ENCODE results near the gene JAZF1. TPM values are rescaled to one million over a fixed set of nuclear protein-coding genes. Genes with fewer than 3 reads are reported as not detected.

JAZF1 gene
- total and polyA plus RNA-seq, 2 experiments from 2014 or later, result 9.5 to 12.1 TPM

DNA sequence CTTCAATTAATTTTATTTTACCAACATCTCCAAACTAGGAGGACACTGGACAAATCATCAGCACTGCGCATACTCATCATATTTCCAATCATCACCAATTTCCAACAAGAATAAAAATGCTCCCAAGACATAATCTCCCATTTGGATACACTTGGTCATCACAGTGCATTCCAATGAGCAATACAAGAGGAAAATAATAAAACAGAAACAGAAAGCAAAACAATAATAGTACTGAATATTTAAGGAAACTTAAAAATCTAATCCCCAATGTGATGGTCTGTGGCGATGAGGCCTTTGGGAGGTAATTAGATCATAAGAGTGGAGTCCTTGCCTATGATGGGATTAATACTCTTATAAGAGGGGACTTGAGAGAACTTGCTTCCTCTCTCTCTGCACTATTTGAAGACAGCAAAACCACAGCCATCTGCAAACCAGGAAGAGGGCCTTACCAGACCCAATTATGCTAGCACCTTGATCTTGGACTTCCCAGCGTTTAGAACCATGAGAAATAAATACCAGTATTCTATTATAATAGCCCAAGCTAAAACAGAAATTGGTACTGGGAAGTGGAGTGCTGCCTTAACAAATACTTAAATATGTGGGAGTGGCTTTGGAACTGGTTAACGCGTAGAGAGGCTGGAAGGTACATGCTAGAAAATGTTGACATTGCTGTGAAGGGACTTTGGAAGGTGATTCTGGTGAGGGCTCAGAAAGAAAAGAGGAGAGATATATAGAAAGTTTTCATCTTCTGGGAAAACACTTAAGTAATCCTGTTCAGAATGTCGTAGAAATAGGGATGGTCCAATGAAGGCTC, 91.5 kb downstream of the JAZF1 start:
- no peaks in the 10 kb centered on the region for H3K9me3 ChIP-seq (ENCODE audit: low read depth)
- no peaks in the 10 kb centered on the region for H3K4me1 ChIP-seq (ENCODE audit: insufficient read depth)
- no peak overlapping the region for H3K4me2 ChIP-seq
- no peak overlapping the region for H2AFZ ChIP-seq
- no peaks in the 10 kb centered on the region for H3K27me3 ChIP-seq
- TF ChIP-seq EZH2phosphoT487 (IDR thresholded peaks at IDR 0.05; ENCODE audit: low read depth, severe bottlenecking, unreplicated experiment) (no peak), EZH2 (IDR thresholded peaks at IDR 0.05; ENCODE audit: borderline replicate concordance) (no peak), CTCF (IDR thresholded peaks at IDR 0.05; ENCODE audit: poor library complexity) (no peak)
- DNase-seq (ENCODE audit: low spot score), result no peak
- 93% methylated on average over 6 of the region's 6 CpGs for WGBS (ENCODE audit: low lambda C conversion rate, missing lambda C conversion rate)
- no peak overlapping the region for H3K4me3 ChIP-seq
- H3K9me2 ChIP-seq (replicated peaks; ENCODE audit: insufficient read depth), result no peaks in the 10 kb centered on the region
- H3K79me2 ChIP-seq, result peaks cover 4% of the 10 kb centered on the region
- no peaks in the 10 kb centered on the region for H4K20me1 ChIP-seq (ENCODE audit: insufficient read depth, poor library complexity, severe bottlenecking)
- no peak overlapping the region for H3K27ac ChIP-seq
- H3K36me3 ChIP-seq (replicated peaks; ENCODE audit: insufficient read depth, low read depth), result no peaks in the 10 kb centered on the region

- Histone ChIP-seq H3K4me1 (ENCODE audit: insufficient read depth) (peaks cover 3% of the 10 kb centered on the region), H3K36me3 (replicated peaks; ENCODE audit: insufficient read depth, low read depth) (no peaks in the 10 kb centered on the region), H4K20me1 (ENCODE audit: insufficient read depth, poor library complexity, severe bottlenecking) (no peaks in the 10 kb centered on the region), H3K27ac (no peak overlapping the region), H3K27me3 (no peaks in the 10 kb centered on the region), H2AFZ (no peak overlapping the region), H3K79me2 (no peaks in the 10 kb centered on the region), H3K9me3 (ENCODE audit: low read depth) (no peaks in the 10 kb centered on the region), H3K9me2 (replicated peaks; ENCODE audit: insufficient read depth) (no peaks in the 10 kb centered on the region), H3K4me2 (no peak overlapping the region), H3K4me3 (no peak overlapping the region)
- WGBS (ENCODE audit: low lambda C conversion rate, missing lambda C conversion rate), result 67% methylated on average over 4 of the region's 4 CpGs
- TF ChIP-seq CTCF (IDR thresholded peaks at IDR 0.05; ENCODE audit: poor library complexity) (no peak), EZH2phosphoT487 (IDR thresholded peaks at IDR 0.05; ENCODE audit: low read depth, severe bottlenecking, unreplicated experiment) (no peak), EZH2 (IDR thresholded peaks at IDR 0.05; ENCODE audit: borderline replicate concordance) (no peak)
- DNase-seq (ENCODE audit: low spot score), result no peak
These were observed 92.6 kb downstream of the JAZF1 start for GRCh38 chr7:28088032-28088431.

GRCh38 chr7:28086198-28086597, 94.4 kb downstream of the JAZF1 start:
- H3K79me2 ChIP-seq, result no peaks in the 10 kb centered on the region
- no peak overlapping the region for H2AFZ ChIP-seq
- TF ChIP-seq CTCF (IDR thresholded peaks at IDR 0.05; ENCODE audit: poor library complexity), result no peak
- TF ChIP-seq EZH2phosphoT487 (IDR thresholded peaks at IDR 0.05; ENCODE audit: low read depth, severe bottlenecking, unreplicated experiment), result no peak
- TF ChIP-seq EZH2 (IDR thresholded peaks at IDR 0.05; ENCODE audit: borderline replicate concordance), result no peak
- no peak overlapping the region for H3K4me3 ChIP-seq
- H3K27me3 ChIP-seq, result no peaks in the 10 kb centered on the region
- no peak overlapping the region for H3K27ac ChIP-seq
- H3K4me2 ChIP-seq, result no peak overlapping the region
- H3K4me1 ChIP-seq (ENCODE audit: insufficient read depth), result peaks cover 3% of the 10 kb centered on the region
- 64% methylated on average over 2 of the region's 2 CpGs for WGBS (ENCODE audit: low lambda C conversion rate, missing lambda C conversion rate)
- no peak for DNase-seq (ENCODE audit: low spot score)
- no peaks in the 10 kb centered on the region for H3K9me2 ChIP-seq (replicated peaks; ENCODE audit: insufficient read depth)
- H3K9me3 ChIP-seq (ENCODE audit: low read depth), result no peaks in the 10 kb centered on the region
- H4K20me1 ChIP-seq (ENCODE audit: insufficient read depth, poor library complexity, severe bottlenecking), result no peaks in the 10 kb centered on the region
- H3K36me3 ChIP-seq (replicated peaks; ENCODE audit: insufficient read depth, low read depth), result no peaks in the 10 kb centered on the region

All from hepatocyte (in vitro differentiated cells).